Measurements from ENCODE around the gene TCERG1L. TPM values are rescaled to one million over a fixed set of nuclear protein-coding genes. Genes with fewer than 3 reads are reported as not detected.
A peak's percentile ranks its signal among the peaks of the same experiment; 100 is the strongest.
"Not testable (repeated sequence)": the region's sequence is repeated elsewhere in the genome, so short reads cannot be mapped to it uniquely, and the experiment has no call there.

The TCERG1L gene
- total RNA-seq, 2 donors from 2014 or later = 0.45 to 0.68 TPM

GRCh38 chr10:131322575-131322974 lies 11.1 kb upstream of the TCERG1L start:
- not testable (repeated sequence) for H3K27ac Mint-ChIP-seq; H3K9me3 Mint-ChIP-seq; DNase-seq (ENCODE audit: low spot score in 2 of 2); H3K36me3 Mint-ChIP-seq; ATAC-seq

GRCh38 chr10:131320860-131321604 lies 9.5 kb upstream of the TCERG1L start:
- no peaks in the 10 kb centered on the region for H3K36me3 Mint-ChIP-seq
- ATAC-seq = no peak
- H3K27ac Mint-ChIP-seq = no peak overlapping the region
- no peak for DNase-seq (ENCODE audit: low spot score in 2 of 2)
- no peaks in the 10 kb centered on the region for H3K9me3 Mint-ChIP-seq

GRCh38 chr10:131318814-131319213 lies 7.3 kb upstream of the TCERG1L start:
- no peaks in the 10 kb centered on the region for H3K9me3 Mint-ChIP-seq
- no peak for DNase-seq (ENCODE audit: low spot score in 2 of 2)
- no peak for ATAC-seq
- no peaks in the 10 kb centered on the region for H3K36me3 Mint-ChIP-seq
- H3K27ac Mint-ChIP-seq = no peak overlapping the region

- no peak for DNase-seq (ENCODE audit: low spot score in 2 of 2)
- H3K36me3 Mint-ChIP-seq = no peaks in the 10 kb centered on the region
- no peak for ATAC-seq
- no peak overlapping the region for H3K27ac Mint-ChIP-seq
- H3K9me3 Mint-ChIP-seq = no peaks in the 10 kb centered on the region
Observed at GRCh38 chr10:131318291-131318690, 6.8 kb upstream of the TCERG1L start.

- Mint-ChIP-seq H3K9me3 (no peaks in the 10 kb centered on the region), H3K36me3 (no peaks in the 10 kb centered on the region), H3K27ac (no peak overlapping the region)
- DNase-seq (ENCODE audit: low spot score in 2 of 2) (no peak), ATAC-seq (no peak)
Observed at GRCh38 chr10:131316321-131317075, 5.0 kb upstream of the TCERG1L start.

GRCh38 chr10:131315344-131315743 lies 3.8 kb upstream of the TCERG1L start:
- no peak for ATAC-seq

GRCh38 chr10:131314799-131315198 lies 3.3 kb upstream of the TCERG1L start:
- H3K27ac Mint-ChIP-seq = no peak overlapping the region
- no peaks in the 10 kb centered on the region for H3K36me3 Mint-ChIP-seq
- no peak for DNase-seq (ENCODE audit: low spot score in 2 of 2)
- no peak for ATAC-seq
- no peaks in the 10 kb centered on the region for H3K9me3 Mint-ChIP-seq

More at GRCh38 chr10:131315344-131315743, 3.8 kb upstream of the TCERG1L start:
- Mint-ChIP-seq H3K36me3 (no peaks in the 10 kb centered on the region), H3K9me3 (no peaks in the 10 kb centered on the region), H3K27ac (no peak overlapping the region)
- no peak for DNase-seq (ENCODE audit: low spot score in 2 of 2)

GRCh38 chr10:131314148-131314547 lies 2.6 kb upstream of the TCERG1L start:
- H3K36me3 Mint-ChIP-seq = no peaks in the 10 kb centered on the region
- no peaks in the 10 kb centered on the region for H3K9me3 Mint-ChIP-seq
- ATAC-seq (no peak), DNase-seq (ENCODE audit: low spot score in 2 of 2) (no peak)
- H3K27ac Mint-ChIP-seq = no peak overlapping the region

GRCh38 chr10:131313377-131313776 lies 1.9 kb upstream of the TCERG1L start:
- Mint-ChIP-seq H3K9me3 (no peaks in the 10 kb centered on the region), H3K27ac (no peak overlapping the region), H3K36me3 (no peaks in the 10 kb centered on the region)
- no peak for DNase-seq (ENCODE audit: low spot score in 2 of 2)
- no peak for ATAC-seq

- ATAC-seq (peak; percentile 56 to 57), DNase-seq (ENCODE audit: low spot score in 2 of 2) (peak in 1 of 2 donors; percentile 37)
- Mint-ChIP-seq H3K9me3 (no peaks in the 10 kb centered on the region), H3K27ac (no peak overlapping the region), H3K36me3 (no peaks in the 10 kb centered on the region)
Observed at GRCh38 chr10:131312478-131312836, 936 bp upstream of the TCERG1L start.

- ATAC-seq = no peak
- no peaks in the 10 kb centered on the region for H3K36me3 Mint-ChIP-seq
- no peak for DNase-seq (ENCODE audit: low spot score in 2 of 2)
- H3K27ac Mint-ChIP-seq = no peak overlapping the region
- no peaks in the 10 kb centered on the region for H3K9me3 Mint-ChIP-seq
Observed at GRCh38 chr10:131311402-131311660, 190 bp downstream of the TCERG1L start.

- no peaks in the 10 kb centered on the region for H3K36me3 Mint-ChIP-seq
- H3K9me3 Mint-ChIP-seq = no peaks in the 10 kb centered on the region
- DNase-seq (ENCODE audit: low spot score in 2 of 2) = no peak
- peak in 1 of 2 donors; percentile 30 for ATAC-seq
- no peak overlapping the region for H3K27ac Mint-ChIP-seq
Observed at GRCh38 chr10:131310551-131311401, 745 bp downstream of the TCERG1L start.

- Mint-ChIP-seq H3K36me3 (no peaks in the 10 kb centered on the region), H3K9me3 (no peaks in the 10 kb centered on the region), H3K27ac (no peak overlapping the region)
- no peak for ATAC-seq
- no peak for DNase-seq (ENCODE audit: low spot score in 2 of 2)
Observed at GRCh38 chr10:131310142-131310541, 1.4 kb downstream of the TCERG1L start.

GRCh38 chr10:131300508-131300907 lies 11.0 kb downstream of the TCERG1L start:
- Mint-ChIP-seq H3K27ac (no peak overlapping the region), H3K9me3 (peaks cover 13 to 15% of the 10 kb centered on the region in 2 donors), H3K36me3 (peaks cover 8 to 17% of the 10 kb centered on the region in 2 donors)
- DNase-seq (ENCODE audit: low spot score in 2 of 2) = no peak
- ATAC-seq = no peak

- no peaks in the 10 kb centered on the region for H3K36me3 Mint-ChIP-seq
- ATAC-seq = no peak
- no peaks in the 10 kb centered on the region for H3K9me3 Mint-ChIP-seq
- no peak overlapping the region for H3K27ac Mint-ChIP-seq
- DNase-seq (ENCODE audit: low spot score in 2 of 2) = no peak
Observed at GRCh38 chr10:131290781-131291180, 20.7 kb downstream of the TCERG1L start.

- H3K36me3 Mint-ChIP-seq = no peaks in the 10 kb centered on the region
- H3K27ac Mint-ChIP-seq = no peak overlapping the region
- DNase-seq (ENCODE audit: low spot score in 2 of 2) (no peak), ATAC-seq (no peak)
- no peaks in the 10 kb centered on the region for H3K9me3 Mint-ChIP-seq
Observed at GRCh38 chr10:131288648-131289047, 22.9 kb downstream of the TCERG1L start.

GRCh38 chr10:131282961-131283360 lies 28.6 kb downstream of the TCERG1L start:
- DNase-seq (ENCODE audit: low spot score in 2 of 2) = no peak
- Mint-ChIP-seq H3K36me3 (no peaks in the 10 kb centered on the region), H3K9me3 (no peaks in the 10 kb centered on the region), H3K27ac (no peak overlapping the region)
- ATAC-seq = no peak
